B cell (primary cell): Measurements from ENCODE around the gene CCDC107. TPM values are rescaled to one million over a fixed set of nuclear protein-coding genes. Genes with fewer than 3 reads are reported as not detected.

Experiments
- ATAC-seq: fragments of 200-7000 bp; cut with Tn5 transposase; one replicate; pipeline ENCODE4 v1.10.0; 2021; ENCODE audit warnings: low read depth, mild to moderate bottlenecking, moderate number of reproducible peaks, moderate library complexity
- CTCF ChIA-PET: fragments of 350-600 bp; sonication (Branson Sonifier 250); formaldehyde crosslinking; loops from one replicate; lab custom pipeline; 2021; ENCODE audit warnings: antibody characterized with exemption, inconsistent platforms; lab: Charles Lee
- POLR2A ChIA-PET: fragments of 350-600 bp; sonication (Branson Sonifier 250); formaldehyde crosslinking; loops from one replicate; lab custom pipeline; 2021; ENCODE audit warnings: antibody characterized with exemption; lab: Charles Lee
- DNase-seq: peaks from one replicate; pipeline ENCODE4 v3.0.0; 2013
- H2AFZ ChIP-seq: 2 replicates; pipeline ENCODE4 v1.6.1; 2012; ENCODE audit warnings: mild to moderate bottlenecking, low read depth, low read length; ENCODE audit not compliant: insufficient read depth, poor library complexity, severe bottlenecking
- H3K27ac ChIP-seq, 2 donors: 1 replicate in 1 of 2; 2 replicates in 1 of 2; pipeline ENCODE4 v1.5.1; 2012 to 2013; ENCODE audit warnings: low read length in 2 of 2, mild to moderate bottlenecking in 2 of 2, moderate library complexity in 1 of 2
- H3K27me3 ChIP-seq, 4 experiments: fragments of 200-600 bp in 1 of 4; sonication (generic) in 1 of 4; replicated peaks in 1 of 4; 1 replicate in 2 of 4; 2 replicates in 2 of 4; pipeline versions ENCODE4 v1.6.1 to v1.7.0; 2013 to 2016; ENCODE audit warnings: low read length in 3 of 4, mild to moderate bottlenecking in 2 of 4, mixed read lengths in 1 of 4, moderate library complexity in 1 of 4; ENCODE audit not compliant: insufficient read depth in 4 of 4, control insufficient read depth in 3 of 4; ENCODE audit errors: control extremely low read depth in 1 of 4
- H3K36me3 ChIP-seq, 2 experiments: replicated peaks in 1 of 2; 1 replicate in 1 of 2; 2 replicates in 1 of 2; pipeline versions ENCODE4 v1.6.1 to v1.7.1; 2013; ENCODE audit warnings: low read length in 1 of 2; ENCODE audit not compliant: insufficient read depth in 2 of 2, control insufficient read depth in 1 of 2; ENCODE audit errors: control extremely low read depth in 1 of 2, extremely low read depth in 1 of 2
- H3K4me1 ChIP-seq, 2 donors: fragments of 200-600 bp in 1 of 2; sonication (generic) in 1 of 2; 1 replicate in 1 of 2; 2 replicates in 1 of 2; pipeline versions ENCODE4 v1.5.1 to v1.6.1; 2013 to 2017; ENCODE audit warnings: low read length in 2 of 2; ENCODE audit not compliant: control insufficient read depth in 2 of 2, insufficient read depth in 2 of 2
- H3K4me2 ChIP-seq: replicated peaks from 2 replicates; pipeline ENCODE3; 2012; ENCODE audit warnings: mild to moderate bottlenecking, low read depth, low read length; ENCODE audit not compliant: poor library complexity, severe bottlenecking
- H3K4me3 ChIP-seq, 5 experiments: fragments of 200-600 bp in 1 of 5; sonication (generic) in 1 of 5; 1 replicate in 3 of 5; 2 replicates in 2 of 5; pipeline versions ENCODE4 v1.5.1 to v1.7.0; 2011 to 2016; ENCODE audit warnings: low read length in 4 of 5, mild to moderate bottlenecking in 4 of 5, low read depth in 2 of 5, control low read depth in 1 of 5, moderate library complexity in 1 of 5; ENCODE audit not compliant: insufficient read depth in 1 of 5; ENCODE audit errors: control extremely low read depth in 1 of 5, extremely low read depth in 1 of 5
- H3K79me2 ChIP-seq: fragments of 200-600 bp; sonication (generic); one replicate; pipeline ENCODE4 v1.6.0; 2016; ENCODE audit warnings: low read length; ENCODE audit not compliant: control insufficient read depth, insufficient read depth
- H3K9ac ChIP-seq: fragments of 200-600 bp; sonication (generic); 2 replicates; pipeline ENCODE4 v1.6.1; 2017; ENCODE audit warnings: mild to moderate bottlenecking, low read length, moderate library complexity
- H3K9me3 ChIP-seq, 3 donors: one replicate each; pipeline versions ENCODE4 v1.6.1 to v1.7.1; 2013; ENCODE audit warnings: low read length in 2 of 3; ENCODE audit not compliant: control insufficient read depth in 2 of 3, insufficient read depth in 1 of 3; ENCODE audit errors: control extremely low read depth in 1 of 3
- H4K20me1 ChIP-seq: 2 replicates; pipeline ENCODE4 v1.6.0; 2012; ENCODE audit warnings: mild to moderate bottlenecking, low read length; ENCODE audit not compliant: insufficient read depth, control insufficient read depth, poor library complexity, severe bottlenecking
- H3K27ac Mint-ChIP-seq: one replicate; pipeline ENCODE4 v1.8.0; 2021; ENCODE audit warnings: mixed read lengths
- H3K27me3 Mint-ChIP-seq: one replicate; pipeline ENCODE4 v1.8.0; 2021; ENCODE audit warnings: mixed read lengths
- H3K4me1 Mint-ChIP-seq: one replicate; pipeline ENCODE4 v1.8.0; 2021; ENCODE audit warnings: mixed read lengths
- H3K4me3 Mint-ChIP-seq: one replicate; pipeline ENCODE4 v1.8.0; 2021; ENCODE audit warnings: mixed read lengths
- H3K9me3 Mint-ChIP-seq: one replicate; pipeline ENCODE4 v1.8.0; 2022; ENCODE audit warnings: mixed read lengths; ENCODE audit not compliant: insufficient read depth
- EZH2 ChIP-seq: IDR thresholded peaks from 2 replicates; pipeline ENCODE4 v1.6.1; 2012; ENCODE audit warnings: borderline replicate concordance, low read depth, mild to moderate bottlenecking, moderate library complexity, low read length; ENCODE audit not compliant: insufficient read depth, poor library complexity, severe bottlenecking
- WGBS: methylation state at CpG from one replicate; pipeline ENCODE4 v1.1.5; 2013; ENCODE audit warnings: missing lambda C conversion rate; ENCODE audit not compliant: insufficient coverage; 5-methylcytosine and 5-hydroxymethylcytosine counted together
- intact Hi-C: fragments of 100-400 bp; cut with micrococcal nuclease; formaldehyde crosslinking; loops from one replicate; pipeline ENCODE4 v1.10.0; 2022
- polyA plus RNA-seq: library from polyadenylated mRNA; depleted of rRNA; stranded (reverse); fragments of >200 nt; gene quantifications from 2 replicates; pipeline ENCODE4 v1.2.3, GENCODE V29; 2012
- total RNA-seq, 2 donors: library from RNA; stranded (reverse); fragments of 120-200 nt in 1 of 2; gene quantifications; 1 replicate in 1 of 2; 2 replicates in 1 of 2; pipeline versions ENCODE4 v1.2.3 to v1.2.4, GENCODE V29; 2013 to 2022
- TF ChIP-seq, protein P1 (sequence below): fragments of 200-600 bp; IDR thresholded peaks from one replicate; pipeline ENCODE4 v1.8.0; 2022; ENCODE audit warnings: antibody characterized with exemption, mild to moderate bottlenecking

Gene CCDC107
- total and polyA plus RNA-seq, 2 donors (not counting 1 experiment from before 2014, with no cell fraction given) = 22.5 to 33.8 TPM

DNA sequence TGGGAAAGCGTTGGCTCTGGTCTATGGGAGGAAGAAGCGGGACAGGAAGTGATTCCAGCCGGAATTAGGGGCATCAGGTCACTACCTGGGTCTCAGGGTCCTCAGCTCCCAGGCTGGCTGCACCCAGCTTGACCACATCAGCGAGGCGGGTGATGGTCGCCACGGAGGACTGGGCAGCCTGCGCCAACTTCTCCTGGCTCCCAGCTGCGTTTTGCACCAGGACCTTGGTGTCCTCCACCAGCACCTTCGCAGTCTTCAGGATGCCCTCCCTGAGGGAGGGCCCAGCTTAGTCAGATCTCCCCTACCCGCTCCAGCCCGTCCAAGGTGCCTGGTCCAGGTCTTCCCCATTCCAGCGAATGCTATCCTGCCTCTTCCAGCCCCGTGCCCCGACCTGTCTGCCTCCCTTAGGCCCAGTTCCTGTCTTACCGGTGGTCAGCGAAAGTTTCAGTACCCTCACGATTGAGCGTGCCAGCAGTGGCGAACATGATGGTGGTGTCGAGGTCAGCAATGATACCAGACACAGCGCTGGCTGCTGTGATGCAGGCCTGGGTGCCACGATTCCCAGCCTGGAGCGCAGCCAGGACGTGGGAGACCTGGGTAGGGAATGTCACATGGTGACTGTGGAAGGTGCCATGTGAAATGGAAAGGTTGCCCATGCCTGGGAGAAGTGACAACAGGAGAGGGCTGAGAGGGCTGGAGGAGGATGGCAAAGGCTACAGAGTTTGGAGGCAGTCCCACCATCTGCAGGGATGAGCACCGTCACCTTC is 46.0 kb downstream of the CCDC107 start:
- H3K4me3 Mint-ChIP-seq = no peak overlapping the region
- Histone ChIP-seq H3K4me2 (no peak overlapping the region), H3K4me1 (no peaks in the 10 kb centered on the region), H2AFZ (no peak overlapping the region), H3K79me2 (peaks cover 13% of the 10 kb centered on the region), H3K27ac (no peak overlapping the region), H3K9me3 (no peaks in the 10 kb centered on the region), H4K20me1 (peaks cover 25% of the 10 kb centered on the region), H3K27me3 (no peaks in the 10 kb centered on the region), H3K36me3 (peaks cover 4 to 97% of the 10 kb centered on the region in 2 experiments), H3K9ac (no peak overlapping the region), H3K4me3 (no peak overlapping the region)
- intact Hi-C loops = no loop called here
- no peak overlapping the region for H3K27ac Mint-ChIP-seq
- H3K9me3 Mint-ChIP-seq = no peaks in the 10 kb centered on the region
- H3K4me1 Mint-ChIP-seq = no peaks in the 10 kb centered on the region
- TF ChIP-seq EZH2 = no peak
- TF ChIP-seq, protein P1, sequence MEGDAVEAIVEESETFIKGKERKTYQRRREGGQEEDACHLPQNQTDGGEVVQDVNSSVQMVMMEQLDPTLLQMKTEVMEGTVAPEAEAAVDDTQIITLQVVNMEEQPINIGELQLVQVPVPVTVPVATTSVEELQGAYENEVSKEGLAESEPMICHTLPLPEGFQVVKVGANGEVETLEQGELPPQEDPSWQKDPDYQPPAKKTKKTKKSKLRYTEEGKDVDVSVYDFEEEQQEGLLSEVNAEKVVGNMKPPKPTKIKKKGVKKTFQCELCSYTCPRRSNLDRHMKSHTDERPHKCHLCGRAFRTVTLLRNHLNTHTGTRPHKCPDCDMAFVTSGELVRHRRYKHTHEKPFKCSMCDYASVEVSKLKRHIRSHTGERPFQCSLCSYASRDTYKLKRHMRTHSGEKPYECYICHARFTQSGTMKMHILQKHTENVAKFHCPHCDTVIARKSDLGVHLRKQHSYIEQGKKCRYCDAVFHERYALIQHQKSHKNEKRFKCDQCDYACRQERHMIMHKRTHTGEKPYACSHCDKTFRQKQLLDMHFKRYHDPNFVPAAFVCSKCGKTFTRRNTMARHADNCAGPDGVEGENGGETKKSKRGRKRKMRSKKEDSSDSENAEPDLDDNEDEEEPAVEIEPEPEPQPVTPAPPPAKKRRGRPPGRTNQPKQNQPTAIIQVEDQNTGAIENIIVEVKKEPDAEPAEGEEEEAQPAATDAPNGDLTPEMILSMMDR = no peak
- DNase-seq (no peak), ATAC-seq (no peak)
- H3K27me3 Mint-ChIP-seq = no peaks in the 10 kb centered on the region
- POLR2A ChIA-PET = no interaction called here
- CTCF ChIA-PET = interaction anchor here (20.4 kb wide), 1 partner anchor 9 kb away, joined by 195 read pairs; the partner anchor contains the start of gene TPM2
- 98% methylated on average over 26 of the region's 26 CpGs for WGBS

DNA sequence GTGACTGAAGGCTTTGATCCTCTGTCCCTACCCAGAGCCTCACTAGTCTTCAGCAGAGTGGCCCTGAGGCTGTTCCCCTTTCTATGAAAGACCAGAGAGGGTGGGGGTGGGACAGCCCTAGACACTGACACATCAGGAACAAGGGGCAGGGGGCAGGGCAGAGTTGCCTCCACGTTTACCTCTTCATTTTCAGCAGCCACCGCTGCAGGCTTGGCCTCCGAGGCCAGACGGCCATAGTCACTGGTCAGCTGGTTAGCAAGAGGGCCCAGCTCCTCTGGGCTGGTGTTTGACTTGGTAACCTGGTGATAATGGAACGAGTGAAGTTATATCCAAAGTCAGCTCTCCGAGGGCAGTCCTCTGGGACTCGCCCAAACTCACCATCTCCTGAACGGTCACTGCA is 47.3 kb downstream of the CCDC107 start:
- Mint-ChIP-seq H3K27me3 (no peaks in the 10 kb centered on the region), H3K27ac (no peak overlapping the region), H3K4me3 (no peak overlapping the region), H3K9me3 (no peaks in the 10 kb centered on the region), H3K4me1 (no peaks in the 10 kb centered on the region)
- H3K4me3 ChIP-seq = no peak overlapping the region
- ChIA-PET CTCF (interaction anchor here (20.4 kb wide), 1 partner anchor 11 kb away, joined by 195 read pairs; the partner anchor contains the start of gene TPM2), POLR2A (no interaction called here)
- TF ChIP-seq, protein P1 = no peak
- no peak for TF ChIP-seq EZH2
- H3K36me3 ChIP-seq = peaks cover 4 to 90% of the 10 kb centered on the region in 2 experiments
- ATAC-seq = no peak
- H3K9me3 ChIP-seq = no peaks in the 10 kb centered on the region
- H4K20me1 ChIP-seq = peaks cover 18% of the 10 kb centered on the region
- WGBS = 93% methylated on average over 8 of the region's 8 CpGs
- no peaks in the 10 kb centered on the region for H3K27me3 ChIP-seq
- no peaks in the 10 kb centered on the region for H3K4me1 ChIP-seq
- intact Hi-C loops = no loop called here
- no peak for DNase-seq
- peaks cover 13% of the 10 kb centered on the region for H3K79me2 ChIP-seq
- H2AFZ ChIP-seq = no peak overlapping the region
- no peak overlapping the region for H3K9ac ChIP-seq
- H3K27ac ChIP-seq = no peak overlapping the region
- H3K4me2 ChIP-seq = no peak overlapping the region
